ENCODE measurements around the gene RNF212B. TPM values are rescaled to one million over a fixed set of nuclear protein-coding genes. Genes with fewer than 3 reads are reported as not detected.

The RNF212B gene
- total RNA-seq, 1 donor from 2014 or later = not detected

- H3K9me3 ChIP-seq = no peaks in the 10 kb centered on the region
- peaks cover 38% of the 10 kb centered on the region for H3K4me1 ChIP-seq
- no peak for DNase-seq
- intact Hi-C loops (cut with DNase I) = no loop called here
- H3K27me3 ChIP-seq (ENCODE audit: low read depth) = no peaks in the 10 kb centered on the region
- H3K4me3 ChIP-seq = peak overlapping the region; percentile 78
- H3K27ac ChIP-seq = peak overlapping the region; percentile 96
- no peak for ATAC-seq
- H3K36me3 ChIP-seq = peaks cover 23% of the 10 kb centered on the region
- TF ChIP-seq CTCF (IDR thresholded peaks at IDR 0.05) = no peak
Observed at GRCh38 chr14:23300687-23301223, 63.0 kb downstream of the RNF212B start.

- ATAC-seq (peak; percentile 92 to 94), DNase-seq (peak; percentile 99)
- peaks cover 21% of the 10 kb centered on the region for H3K36me3 ChIP-seq
- peak overlapping the region; percentile 96 for H3K27ac ChIP-seq
- no peaks in the 10 kb centered on the region for H3K27me3 ChIP-seq (ENCODE audit: low read depth)
- H3K4me1 ChIP-seq = peaks cover 45% of the 10 kb centered on the region
- TF ChIP-seq CTCF (IDR thresholded peaks at IDR 0.05) = peak; percentile 79
- H3K9me3 ChIP-seq = no peaks in the 10 kb centered on the region
- intact Hi-C loops (cut with DNase I) = no loop called here
- H3K4me3 ChIP-seq = peak overlapping the region; percentile 78
Observed at GRCh38 chr14:23301288-23301968, 63.7 kb downstream of the RNF212B start.

- intact Hi-C loops (cut with DNase I) = no loop called here
- no peaks in the 10 kb centered on the region for H3K9me3 ChIP-seq
- no peaks in the 10 kb centered on the region for H3K27me3 ChIP-seq (ENCODE audit: low read depth)
- DNase-seq = no peak
- H3K4me1 ChIP-seq = peaks cover 45% of the 10 kb centered on the region
- peak overlapping the region; percentile 78 for H3K4me3 ChIP-seq
- peak; percentile 15 to 17 for ATAC-seq
- no peak for TF ChIP-seq CTCF (IDR thresholded peaks at IDR 0.05)
- H3K27ac ChIP-seq = peak overlapping the region; percentile 96
- H3K36me3 ChIP-seq = peaks cover 16% of the 10 kb centered on the region
Observed at GRCh38 chr14:23301969-23302289, 64.2 kb downstream of the RNF212B start.

GRCh38 chr14:23302290-23303225, 64.8 kb downstream of the RNF212B start, which contains the start of gene PPP1R3E:
PPP1R3E (minus strand) TSS chr14:23302859; CDS start chr14:23302576, 283 bp downstream.
- peak; percentile 66 to 68 for ATAC-seq
- Histone ChIP-seq H3K36me3 (peaks cover 11% of the 10 kb centered on the region), H3K27ac (peak within 1 kb of the TSS; percentile 96), H3K4me1 (peaks cover 51% of the 10 kb centered on the region), H3K4me3 (peak within 1 kb of the TSS; percentile 78), H3K27me3 (ENCODE audit: low read depth) (no peaks in the 10 kb centered on the region), H3K9me3 (no peaks in the 10 kb centered on the region)
- no peak for TF ChIP-seq CTCF (IDR thresholded peaks at IDR 0.05)
- DNase-seq = peak; percentile 83
- intact Hi-C loops (cut with DNase I) = no loop called here

- intact Hi-C loops (cut with DNase I) = no loop called here
- H3K36me3 ChIP-seq = peaks cover 36% of the 10 kb centered on the region
- TF ChIP-seq CTCF (IDR thresholded peaks at IDR 0.05) = no peak
- peak; percentile 79 to 83 for ATAC-seq
- H3K9me3 ChIP-seq = no peaks in the 10 kb centered on the region
- H3K4me3 ChIP-seq = peak within 1 kb of the TSS; percentile 65
- no peaks in the 10 kb centered on the region for H3K27me3 ChIP-seq (ENCODE audit: low read depth)
- DNase-seq = peak; percentile 94
- peaks cover 43% of the 10 kb centered on the region for H3K4me1 ChIP-seq
- peak within 1 kb of the TSS; percentile 82 for H3K27ac ChIP-seq
Observed at GRCh38 chr14:23306412-23307145, 68.8 kb downstream of the RNF212B start, which contains the start of gene BCL2L2. BCL2L2 (plus strand) TSS chr14:23306833; CDS start chr14:23307768, 935 bp downstream.
